Smooth muscle cell (in vitro differentiated cells): Measurements from ENCODE around the gene S1PR4. TPM values are rescaled to one million over a fixed set of nuclear protein-coding genes. Genes with fewer than 3 reads are reported as not detected.

ENCODE experiments used
- DNase-seq: peaks from one replicate; lab custom pipeline; 2025; ENCODE audit not compliant: unreplicated experiment; lab: John Stamatoyannopoulos, UW
- H2AFZ ChIP-seq: fragments of 200-600 bp; sonication (generic); 2 replicates; pipeline ENCODE4 v1.6.0; 2016; ENCODE audit warnings: antibody characterized with exemption, low read depth, mild to moderate bottlenecking
- H3F3A ChIP-seq: fragments of 200-600 bp; sonication (generic); 2 replicates; pipeline ENCODE4 v1.6.0; 2017; ENCODE audit warnings: antibody characterized with exemption, low read depth
- H3K27ac ChIP-seq: fragments of 200-600 bp; sonication (generic); 2 replicates; pipeline ENCODE4 v1.5.1; 2016; ENCODE audit warnings: low read depth, mild to moderate bottlenecking
- H3K27me3 ChIP-seq: fragments of 200-600 bp; sonication (generic); 2 replicates; pipeline ENCODE4 v1.6.1; 2016; ENCODE audit warnings: low read depth, mild to moderate bottlenecking
- H3K36me3 ChIP-seq: fragments of 200-600 bp; sonication (generic); 2 replicates; pipeline ENCODE4 v1.5.1; 2016; ENCODE audit warnings: low read depth
- H3K4me1 ChIP-seq: fragments of 200-600 bp; sonication (generic); 2 replicates; pipeline ENCODE4 v1.5.1; 2016; ENCODE audit warnings: low read depth
- H3K4me2 ChIP-seq: fragments of 200-600 bp; sonication (generic); 2 replicates; pipeline ENCODE4 v1.6.0; 2016; ENCODE audit warnings: mild to moderate bottlenecking
- H3K4me3 ChIP-seq: fragments of 200-600 bp; sonication (generic); 2 replicates; pipeline ENCODE4 v1.5.1; 2016; ENCODE audit warnings: mild to moderate bottlenecking
- H3K79me2 ChIP-seq: fragments of 200-600 bp; sonication (generic); 2 replicates; pipeline ENCODE4 v1.6.0; 2016; ENCODE audit warnings: low read depth, mild to moderate bottlenecking
- H3K9ac ChIP-seq: fragments of 200-600 bp; sonication (generic); 2 replicates; pipeline ENCODE4 v1.6.0; 2016; ENCODE audit warnings: low read depth
- H3K9me3 ChIP-seq: fragments of 200-600 bp; sonication (generic); replicated peaks from 2 replicates; pipeline ENCODE4 v1.5.1; 2016; ENCODE audit warnings: low read depth
- H4K20me1 ChIP-seq: fragments of 200-600 bp; sonication (generic); 2 replicates; pipeline ENCODE4 v1.6.0; 2016; ENCODE audit warnings: low read depth
- WGBS: methylation state at CpG from one replicate; pipeline ENCODE4 v1.1.7; 2016; ENCODE audit warnings: low lambda C conversion rate; 5-methylcytosine and 5-hydroxymethylcytosine counted together
- polyA plus RNA-seq: library from polyadenylated mRNA; unstranded; fragments of >200 nt; fragmentation: Nextera tagmentation; extraction: Ambion mirVana; gene quantifications from 2 replicates; pipeline ENCODE4 v1.2.1, GENCODE V29; 2016
- total RNA-seq: library from RNA; depleted of rRNA; stranded (reverse); fragments of >200 nt; gene quantifications from 2 replicates; pipeline ENCODE4 v1.2.3, GENCODE V29; 2014
- TF ChIP-seq, protein P1 (sequence below): fragments of 200-600 bp; sonication (generic); IDR thresholded peaks from 2 replicates; pipeline ENCODE4 v1.5.1; 2017; ENCODE audit warnings: borderline replicate concordance, mild to moderate bottlenecking, antibody characterized with exemption; ENCODE audit not compliant: insufficient read depth, poor library complexity, severe bottlenecking

S1PR4 gene
- total and polyA plus RNA-seq, 2 experiments from 2014 or later, result not detected

GRCh38 chr19:3183721-3184641 is 5.4 kb downstream of the S1PR4 start:
- Histone ChIP-seq H2AFZ (peak overlapping the region; percentile 93), H3K79me2 (peaks cover 30% of the 10 kb centered on the region), H3K9me3 (no peaks in the 10 kb centered on the region), H4K20me1 (peaks cover 5% of the 10 kb centered on the region), H3K4me2 (no peak overlapping the region), H3F3A (no peaks in the 10 kb centered on the region), H3K27me3 (no peaks in the 10 kb centered on the region), H3K4me1 (peaks cover 6% of the 10 kb centered on the region), H3K4me3 (no peak overlapping the region), H3K36me3 (no peaks in the 10 kb centered on the region), H3K27ac (no peak overlapping the region), H3K9ac (no peak overlapping the region)
- WGBS, result 91% methylated on average over 13 of the region's 13 CpGs
- TF ChIP-seq, protein P1, sequence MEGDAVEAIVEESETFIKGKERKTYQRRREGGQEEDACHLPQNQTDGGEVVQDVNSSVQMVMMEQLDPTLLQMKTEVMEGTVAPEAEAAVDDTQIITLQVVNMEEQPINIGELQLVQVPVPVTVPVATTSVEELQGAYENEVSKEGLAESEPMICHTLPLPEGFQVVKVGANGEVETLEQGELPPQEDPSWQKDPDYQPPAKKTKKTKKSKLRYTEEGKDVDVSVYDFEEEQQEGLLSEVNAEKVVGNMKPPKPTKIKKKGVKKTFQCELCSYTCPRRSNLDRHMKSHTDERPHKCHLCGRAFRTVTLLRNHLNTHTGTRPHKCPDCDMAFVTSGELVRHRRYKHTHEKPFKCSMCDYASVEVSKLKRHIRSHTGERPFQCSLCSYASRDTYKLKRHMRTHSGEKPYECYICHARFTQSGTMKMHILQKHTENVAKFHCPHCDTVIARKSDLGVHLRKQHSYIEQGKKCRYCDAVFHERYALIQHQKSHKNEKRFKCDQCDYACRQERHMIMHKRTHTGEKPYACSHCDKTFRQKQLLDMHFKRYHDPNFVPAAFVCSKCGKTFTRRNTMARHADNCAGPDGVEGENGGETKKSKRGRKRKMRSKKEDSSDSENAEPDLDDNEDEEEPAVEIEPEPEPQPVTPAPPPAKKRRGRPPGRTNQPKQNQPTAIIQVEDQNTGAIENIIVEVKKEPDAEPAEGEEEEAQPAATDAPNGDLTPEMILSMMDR, result no peak
- no peak for DNase-seq

DNA sequence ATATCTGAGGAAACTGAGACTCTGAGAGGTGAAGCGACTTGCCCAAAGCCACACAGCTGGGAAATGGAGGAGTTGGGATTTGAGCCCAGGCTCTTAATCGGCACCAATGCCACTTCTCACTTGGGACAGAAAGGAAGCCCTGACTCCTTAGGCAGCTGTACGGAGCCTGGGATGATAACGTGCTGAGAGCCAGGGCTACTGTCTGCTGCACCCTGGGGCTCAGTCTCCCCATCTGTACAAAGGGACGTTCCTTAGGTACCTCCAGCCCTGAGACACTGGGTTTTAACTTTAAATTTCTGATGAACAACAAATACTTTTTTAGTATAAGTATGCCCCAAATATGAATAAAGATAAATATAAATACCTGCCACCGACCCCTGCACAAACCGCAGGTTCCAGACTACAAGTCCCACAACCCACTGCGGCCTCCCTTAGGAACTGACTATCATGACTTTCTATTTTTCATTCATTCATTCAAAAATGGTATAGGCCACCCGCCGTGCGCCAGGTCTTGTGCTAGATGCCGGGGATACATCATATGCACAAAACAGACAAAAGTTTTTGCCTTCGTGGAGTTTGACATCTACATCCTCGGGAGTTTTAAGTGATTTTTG is 6.4 kb downstream of the S1PR4 start:
- H4K20me1 ChIP-seq, result peaks cover 13% of the 10 kb centered on the region
- H3K79me2 ChIP-seq, result peaks cover 39% of the 10 kb centered on the region
- peak overlapping the region; percentile 57 for H3K9ac ChIP-seq
- no peaks in the 10 kb centered on the region for H3K9me3 ChIP-seq
- no peaks in the 10 kb centered on the region for H3K36me3 ChIP-seq
- H3K4me3 ChIP-seq, result peak overlapping the region; percentile 88
- H2AFZ ChIP-seq, result peak overlapping the region; percentile 93
- H3K27me3 ChIP-seq, result no peaks in the 10 kb centered on the region
- peak overlapping the region; percentile 92 for H3K4me2 ChIP-seq
- H3K4me1 ChIP-seq, result peaks cover 6% of the 10 kb centered on the region
- no peaks in the 10 kb centered on the region for H3F3A ChIP-seq
- TF ChIP-seq, protein P1, result no peak
- WGBS, result 20% methylated on average over 14 of the region's 14 CpGs
- no peak overlapping the region for H3K27ac ChIP-seq
- peak; percentile 63 for DNase-seq

- under 1% methylated on average over 60 of the region's 69 CpGs for WGBS
- H3K4me3 ChIP-seq, result peak within 1 kb of the TSS; percentile 88
- H3K27me3 ChIP-seq, result no peaks in the 10 kb centered on the region
- no peaks in the 10 kb centered on the region for H3K36me3 ChIP-seq
- peaks cover 45% of the 10 kb centered on the region for H3K79me2 ChIP-seq
- H3K4me1 ChIP-seq, result peaks cover 6% of the 10 kb centered on the region
- H4K20me1 ChIP-seq, result peaks cover 20% of the 10 kb centered on the region
- peak; percentile 78 for DNase-seq
- H3K4me2 ChIP-seq, result peak within 1 kb of the TSS; percentile 92
- peak within 1 kb of the TSS; percentile 93 for H2AFZ ChIP-seq
- TF ChIP-seq, protein P1, result no peak
- H3F3A ChIP-seq, result no peaks in the 10 kb centered on the region
- H3K27ac ChIP-seq, result peak within 1 kb of the TSS; percentile 24
- H3K9ac ChIP-seq, result peak within 1 kb of the TSS; percentile 80
- H3K9me3 ChIP-seq, result no peaks in the 10 kb centered on the region
Measured at GRCh38 chr19:3185461-3186159, 7.0 kb downstream of the S1PR4 start, which contains the start of gene NCLN. Gene NCLN, plus strand, starts transcription at chr19:3185930. Its CDS starts 101 bp downstream, at chr19:3186031.
